ENCODE results near the gene DGCR6. TPM values are rescaled to one million over a fixed set of nuclear protein-coding genes. Genes with fewer than 3 reads are reported as not detected.
"Not testable (repeated sequence)": the region's sequence is repeated elsewhere in the genome, so short reads cannot be mapped to it uniquely, and the experiment has no call there.

The DGCR6 gene
- total RNA-seq, 1 experiment from 2014 or later: 1.8 TPM

DNA sequence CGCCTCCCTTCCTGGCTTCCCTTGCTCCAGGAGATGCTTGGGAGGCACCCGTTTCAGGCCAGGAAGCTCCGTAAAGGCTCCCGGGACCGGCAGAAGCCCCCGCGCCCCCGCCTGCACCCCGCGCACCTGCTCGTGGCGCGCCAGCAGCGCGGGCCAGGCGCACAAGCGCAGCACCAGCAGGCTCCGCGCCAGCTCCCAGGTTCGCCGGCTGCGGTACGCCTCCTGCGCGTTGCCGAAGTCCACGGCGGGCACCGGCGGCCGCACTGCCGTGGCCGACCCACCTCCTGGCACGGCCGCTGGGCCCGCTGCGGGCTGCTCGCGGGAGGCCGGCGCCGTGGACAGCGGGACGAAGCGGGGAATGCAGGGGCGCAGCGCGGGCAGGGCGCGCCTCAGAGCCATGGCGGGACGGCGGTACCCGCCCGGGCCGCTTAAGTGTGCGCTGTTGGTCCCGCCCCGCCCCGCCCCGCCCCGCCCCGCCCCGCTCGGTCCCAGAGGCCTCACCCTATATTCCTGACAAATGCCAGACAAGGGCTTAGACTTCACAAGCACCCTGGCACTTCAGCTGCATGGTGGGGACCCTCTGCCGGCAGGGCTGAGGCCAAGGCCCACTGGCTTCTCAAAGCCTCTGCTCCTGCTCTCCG is 29.9 kb downstream of the DGCR6 start, which contains the start of gene PRODH:
Gene PRODH, minus strand, starts transcription at position 405 of the 641 bp plus-strand sequence. Its CDS starts 6 bp downstream, at position 399.
- H3K23me2 ChIP-seq (ENCODE audit: insufficient read length, low read depth, low read length, poor library complexity, severe bottlenecking): no peaks in the 10 kb centered on the region
- TF ChIP-seq CTCF (conservative IDR thresholded peaks at IDR 0.05): no peak
- H3K9me3 ChIP-seq (ENCODE audit: control insufficient read depth, low read depth, low read length): no peaks in the 10 kb centered on the region
- no peak within 1 kb of the TSS for H2BK20ac ChIP-seq (ENCODE audit: low read depth, low read length, poor library complexity, severe bottlenecking)
- H3K36me3 Mint-ChIP-seq (ENCODE audit: insufficient read depth in 1 of 3, low read depth in 3 of 3): no peaks in the 10 kb centered on the region
- no peak within 1 kb of the TSS for H3K27ac ChIP-seq (ENCODE audit: insufficient read length, low read depth, low read length)
- no peaks in the 10 kb centered on the region for H3K9me3 Mint-ChIP-seq
- H3K23ac ChIP-seq (ENCODE audit: insufficient read length, low read depth, low read length): no peak within 1 kb of the TSS
- no peaks in the 10 kb centered on the region for H3K79me2 ChIP-seq (ENCODE audit: insufficient read depth, low read length)
- H4K8ac ChIP-seq (replicated peaks; ENCODE audit: insufficient read length, low read depth, low read length): no peak within 1 kb of the TSS
- H2BK15ac ChIP-seq (ENCODE audit: low read depth, low read length): no peak within 1 kb of the TSS
- H2AK5ac ChIP-seq (ENCODE audit: insufficient read length, low read length): no peak within 1 kb of the TSS
- H3K4ac ChIP-seq (ENCODE audit: low read depth, low read length): no peak within 1 kb of the TSS
- no peaks in the 10 kb centered on the region for H3K27me3 Mint-ChIP-seq (ENCODE audit: low read depth)
- no peaks in the 10 kb centered on the region for H3K27me3 ChIP-seq (ENCODE audit: insufficient read depth, low read length)
- no peak within 1 kb of the TSS for H3K27ac Mint-ChIP-seq
- no peak within 1 kb of the TSS for H3T11ph ChIP-seq (ENCODE audit: low read length)
- no peak within 1 kb of the TSS for H2AFZ ChIP-seq (ENCODE audit: low read length)
- H3K56ac ChIP-seq (ENCODE audit: insufficient read length, low read depth, low read length): no peak within 1 kb of the TSS
- H3K4me2 ChIP-seq (ENCODE audit: insufficient read depth, insufficient read length, low read length): no peak within 1 kb of the TSS
- no CpG with 5 or more reads among the region's 67 CpGs for whole genome bisulfite sequencing (ENCODE audit: extremely low coverage, insufficient read length, low lambda C conversion rate)
- H3K14ac ChIP-seq (ENCODE audit: insufficient read depth, low read length): no peak within 1 kb of the TSS
- no peak within 1 kb of the TSS for H2BK120ac ChIP-seq (ENCODE audit: low read depth, low read length, poor library complexity, severe bottlenecking)
- no peak within 1 kb of the TSS for H3K9ac ChIP-seq (ENCODE audit: extremely low read depth, insufficient read length, low read length)
- no peak within 1 kb of the TSS for H3K4me3 Mint-ChIP-seq
- DNase-seq: no peak
- H4K91ac ChIP-seq (ENCODE audit: insufficient read length, low read depth, low read length): no peak within 1 kb of the TSS
- H4K5ac ChIP-seq (ENCODE audit: insufficient read length, low read depth, low read length): no peak within 1 kb of the TSS
- H4K20me1 ChIP-seq (ENCODE audit: control insufficient read depth, insufficient read depth, insufficient read length): no peaks in the 10 kb centered on the region
- no peaks in the 10 kb centered on the region for H3K79me1 ChIP-seq (ENCODE audit: insufficient read depth, low read depth, low read length, poor library complexity, severe bottlenecking)
- no peak within 1 kb of the TSS for H3K18ac ChIP-seq (ENCODE audit: insufficient read length, low read depth, low read length)
- H3K4me1 Mint-ChIP-seq: no peaks in the 10 kb centered on the region
- H3K4me1 ChIP-seq (ENCODE audit: insufficient read depth, low read length): no peaks in the 10 kb centered on the region
- H2BK5ac ChIP-seq (ENCODE audit: insufficient read length, low read length): no peak within 1 kb of the TSS
- H2BK12ac ChIP-seq (ENCODE audit: insufficient read length, low read depth, low read length): no peak within 1 kb of the TSS

- not testable (repeated sequence) for H3K56ac ChIP-seq (ENCODE audit: insufficient read length, low read depth, low read length); H2AK5ac ChIP-seq (ENCODE audit: insufficient read length, low read length); H3K79me1 ChIP-seq (ENCODE audit: insufficient read depth, low read depth, low read length, poor library complexity, severe bottlenecking); H3K18ac ChIP-seq (ENCODE audit: insufficient read length, low read depth, low read length); H3K23ac ChIP-seq (ENCODE audit: insufficient read length, low read depth, low read length); H2BK12ac ChIP-seq (ENCODE audit: insufficient read length, low read depth, low read length); H2BK20ac ChIP-seq (ENCODE audit: low read depth, low read length, poor library complexity, severe bottlenecking); H2BK15ac ChIP-seq (ENCODE audit: low read depth, low read length); H3K36me3 Mint-ChIP-seq (ENCODE audit: insufficient read depth in 1 of 3, low read depth in 3 of 3); H2BK5ac ChIP-seq (ENCODE audit: insufficient read length, low read length); H3K27me3 Mint-ChIP-seq (ENCODE audit: low read depth); H3K4me3 Mint-ChIP-seq; H3K79me2 ChIP-seq (ENCODE audit: insufficient read depth, low read length); H2BK120ac ChIP-seq (ENCODE audit: low read depth, low read length, poor library complexity, severe bottlenecking); H3K27ac Mint-ChIP-seq; H3K27me3 ChIP-seq (ENCODE audit: insufficient read depth, low read length); H4K5ac ChIP-seq (ENCODE audit: insufficient read length, low read depth, low read length); H3K14ac ChIP-seq (ENCODE audit: insufficient read depth, low read length); H3K4me1 ChIP-seq (ENCODE audit: insufficient read depth, low read length); H3K9me3 ChIP-seq (ENCODE audit: control insufficient read depth, low read depth, low read length); H3K9me3 Mint-ChIP-seq; H3T11ph ChIP-seq (ENCODE audit: low read length); H3K4ac ChIP-seq (ENCODE audit: low read depth, low read length); H3K9ac ChIP-seq (ENCODE audit: extremely low read depth, insufficient read length, low read length); H3K4me2 ChIP-seq (ENCODE audit: insufficient read depth, insufficient read length, low read length); H4K8ac ChIP-seq (replicated peaks; ENCODE audit: insufficient read length, low read depth, low read length); H4K20me1 ChIP-seq (ENCODE audit: control insufficient read depth, insufficient read depth, insufficient read length); H3K4me1 Mint-ChIP-seq; DNase-seq; H4K91ac ChIP-seq (ENCODE audit: insufficient read length, low read depth, low read length); H3K23me2 ChIP-seq (ENCODE audit: insufficient read length, low read depth, low read length, poor library complexity, severe bottlenecking); H3K27ac ChIP-seq (ENCODE audit: insufficient read length, low read depth, low read length); H2AFZ ChIP-seq (ENCODE audit: low read length)
- no CpG with 5 or more reads among the region's 8 CpGs for WGBS (ENCODE audit: extremely low coverage, insufficient read length, low lambda C conversion rate)
Observed at GRCh38 chr22:18938691-18939090, 32.6 kb downstream of the DGCR6 start.
